Measurements from ENCODE around the gene TIMELESS.

DNA sequence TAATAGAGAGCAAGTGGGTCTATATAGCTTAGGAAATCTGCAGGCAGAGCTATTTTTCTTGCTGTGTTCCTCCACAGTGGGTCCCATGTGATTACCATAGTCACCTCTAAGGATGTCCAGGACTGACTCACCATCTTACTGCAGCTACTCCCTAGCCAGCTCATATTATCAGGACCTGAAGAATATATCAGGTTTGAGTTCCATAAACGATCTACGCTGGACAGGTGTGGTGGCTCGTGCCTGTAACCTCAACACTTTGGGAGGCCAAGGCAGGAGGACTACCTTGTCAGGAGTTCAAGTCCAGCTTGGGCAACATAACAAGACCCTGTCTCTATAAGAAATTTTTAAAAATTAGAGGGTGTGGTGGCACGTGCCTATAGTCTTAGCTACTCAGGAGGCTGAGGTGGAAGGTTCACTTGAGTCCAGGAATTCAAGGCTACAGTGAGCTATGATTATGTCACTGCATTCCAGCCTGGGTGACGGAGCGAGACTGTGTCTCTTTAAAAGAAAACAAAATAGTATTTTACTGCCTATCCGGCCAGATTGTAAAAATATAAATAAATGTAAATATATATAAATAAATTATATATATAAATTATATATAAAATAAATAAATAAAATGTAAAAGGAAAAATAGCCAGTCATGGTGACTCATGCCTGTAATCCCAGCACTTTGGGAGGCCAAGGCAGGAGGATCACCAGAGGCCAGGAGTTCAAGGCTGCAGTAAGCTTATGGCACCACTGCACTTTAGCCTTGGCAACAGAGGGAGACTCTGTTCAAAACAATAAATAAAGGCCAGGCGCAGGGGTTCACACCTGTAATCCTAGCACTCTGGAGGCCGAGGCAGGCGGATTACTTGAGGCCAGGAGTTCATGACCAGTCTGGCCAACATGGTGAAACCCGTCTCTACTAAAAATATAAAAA is 12.3 kb upstream of the TIMELESS start:
- no peak for TF ChIP-seq EZH2 (IDR thresholded peaks at IDR 0.05; ENCODE audit: borderline replicate concordance, low read depth, low read length)
- TF ChIP-seq POLR2A (conservative IDR thresholded peaks at IDR 0.05) = no peak
- TF ChIP-seq POLR2AphosphoS2 (IDR thresholded peaks at IDR 0.05; ENCODE audit: low read length) = no peak
- TF ChIP-seq ARNT (IDR thresholded peaks at IDR 0.05) = no peak
- no peak for TF ChIP-seq CBX2 (IDR thresholded peaks at IDR 0.05; ENCODE audit: insufficient read depth, low read length, poor library complexity, severe bottlenecking)
- no peak for TF ChIP-seq CTCF (IDR thresholded peaks at IDR 0.05 in 2 of 3, conservative IDR thresholded peaks at IDR 0.05 in 1 of 3; ENCODE audit: insufficient read depth in 2 of 3, low read depth in 1 of 3, low read length in 3 of 3)
- TF ChIP-seq SLC30A9 (CRISPR knock-in tag; IDR thresholded peaks at IDR 0.05) = no peak
- TF ChIP-seq CEBPG (CRISPR knock-in tag; IDR thresholded peaks at IDR 0.05) = no peak
- TF ChIP-seq CEBPG (tag; conservative IDR thresholded peaks at IDR 0.05 in 1 of 2, IDR thresholded peaks at IDR 0.05 in 1 of 2) = no peak
- no peak for TF ChIP-seq ZNF24 (IDR thresholded peaks at IDR 0.05)
- no peak for TF ChIP-seq HMG20A (CRISPR knock-in tag; conservative IDR thresholded peaks at IDR 0.05)
